Panc1 (cell line): ENCODE measurements around the gene RASGEF1C. TPM values are rescaled to one million over a fixed set of nuclear protein-coding genes. Genes with fewer than 3 reads are reported as not detected.

Experiments used
- ATAC-seq: fragments of 200-7000 bp; cut with Tn5 transposase; 2 replicates; pipeline ENCODE4 v1.9.1; 2020; ENCODE audit warnings: mild to moderate bottlenecking, moderate library complexity
- BruUV-seq: library from RNA; stranded (reverse); fragments of 400-500 nt; replicated peaks from 2 replicates; lab custom pipeline; 2021; lab: Mats Ljungman, UMichigan
- CTCF ChIA-PET: fragments of 300-600 bp; sonication (Branson Sonifier 250); formaldehyde crosslinking; loops from one replicate; lab custom pipeline; 2022; ENCODE audit warnings: antibody characterized with exemption; lab: Charles Lee
- POLR2A ChIA-PET: fragments of 300-600 bp; sonication (Branson Sonifier 250); formaldehyde crosslinking; loops from one replicate; lab custom pipeline; 2022; ENCODE audit warnings: antibody characterized with exemption; lab: Charles Lee
- DNase-seq: peaks from one replicate; pipeline ENCODE4 v3.0.0-alpha.2; 2010; ENCODE audit warnings: low read depth, low spot score
- H3K27ac ChIP-seq: 2 replicates; pipeline ENCODE4 v1.5.1; 2011; ENCODE audit warnings: mild to moderate bottlenecking, low read length, inconsistent platforms
- H3K27me3 ChIP-seq: fragments of 200-500 bp; sonication (Bioruptor generic); 2 replicates; pipeline ENCODE4 v1.6.0; 2014; ENCODE audit warnings: low read length, inconsistent platforms; ENCODE audit not compliant: control insufficient read depth, insufficient read depth
- H3K36me3 ChIP-seq: fragments of 200-500 bp; sonication (Bioruptor generic); 2 replicates; pipeline ENCODE4 v1.5.1; 2014; ENCODE audit warnings: inconsistent platforms, mild to moderate bottlenecking, low read length, moderate library complexity; ENCODE audit not compliant: control insufficient read depth, insufficient read depth
- H3K4me1 ChIP-seq: 2 replicates; pipeline ENCODE4 v1.5.1; 2011; ENCODE audit warnings: inconsistent platforms, mild to moderate bottlenecking, low read length, moderate library complexity; ENCODE audit not compliant: control insufficient read depth, insufficient read depth
- H3K4me3 ChIP-seq, 2 experiments: 2 replicates each; pipeline ENCODE4 v1.5.1; 2011 to 2012; ENCODE audit warnings: low read depth in 2 of 2, low read length in 2 of 2, mild to moderate bottlenecking in 2 of 2, inconsistent platforms in 1 of 2, moderate library complexity in 1 of 2
- H3K9me3 ChIP-seq: fragments of 200-500 bp; sonication (Bioruptor generic); 2 replicates; pipeline ENCODE4 v1.5.1; 2014; ENCODE audit warnings: low read depth, mild to moderate bottlenecking, inconsistent platforms, low read length, moderate library complexity; ENCODE audit not compliant: control insufficient read depth, insufficient read depth
- CTCF ChIP-seq: fragments of 450-650 bp; IDR thresholded peaks from 2 replicates; pipeline ENCODE4 v1.5.1; 2017; ENCODE audit warnings: mild to moderate bottlenecking
- POLR2AphosphoS5 ChIP-seq: IDR thresholded peaks from 2 replicates; pipeline ENCODE4 v1.6.1; 2012; ENCODE audit warnings: mild to moderate bottlenecking, low read depth, low read length, moderate library complexity
- REST ChIP-seq, 2 experiments: IDR thresholded peaks; 2 replicates each; pipeline ENCODE4 v1.6.1; 2011 to 2012; ENCODE audit warnings: low read depth in 2 of 2, control low read depth in 1 of 2, low read length in 1 of 2, mild to moderate bottlenecking in 1 of 2, moderate library complexity in 1 of 2; ENCODE audit not compliant: insufficient read depth in 1 of 2
- SIN3A ChIP-seq: IDR thresholded peaks from 2 replicates; pipeline ENCODE4 v1.6.1; 2012; ENCODE audit warnings: low read depth, mild to moderate bottlenecking, low read length, moderate library complexity, borderline replicate concordance; ENCODE audit not compliant: insufficient read depth
- TCF7L2 ChIP-seq: IDR thresholded peaks from 2 replicates; pipeline ENCODE4 v1.6.1; 2011; ENCODE audit warnings: mild to moderate bottlenecking, low read depth, low read length, inconsistent platforms
- in situ Hi-C: cut with HindIII; loops from 2 replicates; pipeline ENCODE4 v1.10.0; 2016; ENCODE audit warnings: low sequenced_read_pairs, low pct_unique_long_range_greater_than_20kb
- intact Hi-C: fragments of 100-400 bp; cut with micrococcal nuclease; formaldehyde crosslinking; loops from one replicate; pipeline ENCODE4 v1.10.0; 2022; ENCODE audit not compliant: unreplicated experiment
- total RNA-seq: library from RNA; stranded (reverse); gene quantifications from one replicate; pipeline ENCODE4 v1.2.1, GENCODE V29; 2021; ENCODE audit not compliant: unreplicated experiment

RASGEF1C gene
- total RNA-seq, 1 experiment from 2014 or later: 0.49 TPM

- BruUV-seq: no TSS peak
- Histone ChIP-seq H3K9me3 (no peaks in the 10 kb centered on the region), H3K4me3 (no peak overlapping the region), H3K36me3 (no peaks in the 10 kb centered on the region), H3K27ac (no peak overlapping the region), H3K27me3 (no peaks in the 10 kb centered on the region; the same call in 1 of the 2 replicates), H3K4me1 (no peaks in the 10 kb centered on the region)
- POLR2A ChIA-PET: no interaction called here
- TF ChIP-seq SIN3A (no peak), POLR2AphosphoS5 (no peak), CTCF (no peak), REST (IDR thresholded peaks at IDR 0.05; ENCODE audit: insufficient read depth in 1 of 2, low read depth in 2 of 2, low read length in 1 of 2) (no peak)
- intact Hi-C loops (no loop called here), in situ Hi-C loops (no loop called here)
- DNase-seq (no peak), ATAC-seq (no peak)
- CTCF ChIA-PET: interaction anchor here (0.7 kb wide), 1 partner anchor 13 kb away, joined by 6 read pairs; no protein-coding TSS in a partner anchor
These were observed 67.8 kb downstream of the RASGEF1C start for GRCh38 chr5:180141068-180141660.

GRCh38 chr5:180140571-180140970, 68.4 kb downstream of the RASGEF1C start:
- ChIA-PET POLR2A (no interaction called here), CTCF (interaction anchor here (0.6 to 0.7 kb wide), 2 partner anchors 13 to 246 kb away, joined by 6 read pairs; no protein-coding TSS in a partner anchor)
- Histone ChIP-seq H3K4me1 (no peaks in the 10 kb centered on the region), H3K27ac (no peak overlapping the region), H3K36me3 (no peaks in the 10 kb centered on the region), H3K9me3 (no peaks in the 10 kb centered on the region), H3K4me3 (no peak overlapping the region), H3K27me3 (no peaks in the 10 kb centered on the region; the same call in 1 of the 2 replicates)
- TF ChIP-seq POLR2AphosphoS5 (no peak), CTCF (no peak), REST (IDR thresholded peaks at IDR 0.05; ENCODE audit: insufficient read depth in 1 of 2, low read depth in 2 of 2, low read length in 1 of 2) (no peak), SIN3A (no peak), TCF7L2 (no peak)
- DNase-seq: no peak
- no TSS peak for BruUV-seq
- intact Hi-C loops (no loop called here), in situ Hi-C loops (no loop called here)
- peak; percentile 39; the same call in 1 of the 2 replicates for ATAC-seq
